CD4-positive, alpha-beta T cell (primary cell): ENCODE data around the gene PHETA1. TPM values are rescaled to one million over a fixed set of nuclear protein-coding genes. Genes with fewer than 3 reads are reported as not detected.

Experiments
- ATAC-seq: fragments of 200-7000 bp; cut with Tn5 transposase; one replicate; pipeline ENCODE4 v1.10.0; 2022; ENCODE audit warnings: mild to moderate bottlenecking; ENCODE audit not compliant: poor library complexity
- CTCF ChIA-PET: fragments of 350-600 bp; sonication (Branson Sonifier 250); formaldehyde crosslinking; loops from one replicate; lab custom pipeline; 2021; ENCODE audit warnings: antibody characterized with exemption, inconsistent platforms; lab: Charles Lee
- POLR2A ChIA-PET: fragments of 350-600 bp; sonication (Branson Sonifier 250); formaldehyde crosslinking; loops from one replicate; lab custom pipeline; 2021; ENCODE audit warnings: antibody characterized with exemption, inconsistent platforms; lab: Charles Lee
- DNase-seq, 14 experiments: peaks; one replicate each; pipeline ENCODE4 v3.0.0-alpha.2; 2013 to 2020; ENCODE audit warnings: mixed read lengths in 2 of 14
- H3K27ac ChIP-seq, 2 donors: one replicate each; pipeline versions ENCODE4 v1.5.1 to v1.7.0; 2013; ENCODE audit warnings: low read length in 2 of 2, low read depth in 1 of 2, mild to moderate bottlenecking in 1 of 2
- H3K27me3 ChIP-seq, 2 experiments: 1 replicate in 1 of 2; 2 replicates in 1 of 2; pipeline versions ENCODE4 v1.6.1 to v1.7.0; 2013; ENCODE audit warnings: low read length in 2 of 2, control low read depth in 1 of 2, mild to moderate bottlenecking in 1 of 2, moderate library complexity in 1 of 2; ENCODE audit not compliant: insufficient read depth in 2 of 2, control insufficient read depth in 1 of 2
- H3K36me3 ChIP-seq: one replicate; pipeline ENCODE4 v1.6.1; 2013; ENCODE audit warnings: low read length, control low read depth; ENCODE audit not compliant: insufficient read depth
- H3K4me1 ChIP-seq: one replicate; pipeline ENCODE4 v1.6.1; 2013; ENCODE audit warnings: low read length, control low read depth; ENCODE audit not compliant: insufficient read depth
- H3K4me3 ChIP-seq: one replicate; pipeline ENCODE4 v1.5.1; 2013; ENCODE audit warnings: mild to moderate bottlenecking, low read length, moderate library complexity
- H3K9me3 ChIP-seq, 2 experiments: 1 replicate in 1 of 2; 2 replicates in 1 of 2; pipeline versions ENCODE4 v1.6.1 to v1.7.0; 2013; ENCODE audit warnings: low read length in 2 of 2, mild to moderate bottlenecking in 2 of 2, control low read depth in 1 of 2, moderate library complexity in 1 of 2; ENCODE audit not compliant: control insufficient read depth in 1 of 2, insufficient read depth in 1 of 2
- H3K27ac Mint-ChIP-seq: one replicate; pipeline ENCODE4 v1.8.0; 2020; ENCODE audit warnings: mixed read lengths
- H3K27me3 Mint-ChIP-seq: one replicate; pipeline ENCODE4 v1.8.0; 2021; ENCODE audit warnings: mixed read lengths
- H3K36me3 Mint-ChIP-seq: one replicate; pipeline ENCODE4 v1.8.0; 2021; ENCODE audit warnings: low read depth, mixed read lengths
- H3K4me1 Mint-ChIP-seq: one replicate; pipeline ENCODE4 v1.8.0; 2021; ENCODE audit warnings: low read depth, mixed read lengths
- H3K4me3 Mint-ChIP-seq: one replicate; pipeline ENCODE4 v1.8.0; 2020; ENCODE audit warnings: mild to moderate bottlenecking, mixed read lengths
- H3K9me3 Mint-ChIP-seq: one replicate; pipeline ENCODE4 v1.8.0; 2020; ENCODE audit warnings: mixed read lengths
- CTCF ChIP-seq: fragments of 200-600 bp; IDR thresholded peaks from one replicate; pipeline ENCODE4 v1.8.0; 2022; ENCODE audit warnings: antibody characterized with exemption, mild to moderate bottlenecking
- intact Hi-C, 2 experiments: fragments of 100-400 bp; cut with DNase I in 1 of 2; cut with micrococcal nuclease in 1 of 2; formaldehyde crosslinking; loops; one replicate each; pipeline versions ENCODE4 v1.15.1 to v1.9.0; 2023 to 2025; cut with DNase I, micrococcal nuclease
- polyA plus RNA-seq, 2 donors: library from polyadenylated mRNA; unstranded; fragments of 120-200 nt; gene quantifications; one replicate each; pipeline ENCODE4 v1.2.1, GENCODE V29; 2013
- total RNA-seq, 174 experiments: library from RNA in 2 of 174; stranded (reverse) in 2 of 174; gene quantifications; one replicate each; pipeline ENCODE4 v1.2.3 and lab custom pipeline; 2021 to 2026

PHETA1 gene
- total RNA-seq: 1 to 10 TPM; 1.3 to 1.7 TPM
- polyA plus RNA-seq (2013, experiment 1 of 2): 3.7 TPM
- 2.9 TPM for polyA plus RNA-seq (2013, experiment 2 of 2)
- total RNA-seq (lab: John Stamatoyannopoulos, UW): 0.81 to 9.0 (median 3.9) reads per million in 172 experiments

GRCh38 chr12:111368788-111369495 is at the start of gene PHETA1:
Gene PHETA1, minus strand, starts transcription at chr12:111369095. Its CDS starts 5,668 bp downstream, at chr12:111363427.
- H3K27ac ChIP-seq: no peak within 1 kb of the TSS
- H3K36me3 Mint-ChIP-seq: no peaks in the 10 kb centered on the region
- H3K4me1 Mint-ChIP-seq: peaks cover 21% of the 10 kb centered on the region
- H3K27ac Mint-ChIP-seq: peak within 1 kb of the TSS; percentile 36
- H3K4me3 ChIP-seq: peak within 1 kb of the TSS; percentile 71
- peak; percentile 49 to 85 (median 70) for DNase-seq
- H3K27me3 ChIP-seq: no peaks in the 10 kb centered on the region
- intact Hi-C loops: loop anchor here in 1 of 2 experiments (1.0 to 10.0 kb wide), 2 partner anchors 35 to 1986 kb away; partner anchors contain the start of gene PLBD2
- TF ChIP-seq CTCF: no peak
- H3K27me3 Mint-ChIP-seq: no peaks in the 10 kb centered on the region
- ChIA-PET CTCF (interaction anchor here (2.8 kb wide), 1 partner anchor 27 kb away, joined by 13 read pairs; no protein-coding TSS in a partner anchor), POLR2A (interaction anchor here (0.9 kb wide), 1 partner anchor 69 kb away, joined by 3 read pairs; no protein-coding TSS in a partner anchor)
- no peaks in the 10 kb centered on the region for H3K9me3 ChIP-seq
- H3K36me3 ChIP-seq: no peaks in the 10 kb centered on the region
- peaks cover 24% of the 10 kb centered on the region for H3K4me1 ChIP-seq
- ATAC-seq: peak; percentile 87
- H3K9me3 Mint-ChIP-seq: no peaks in the 10 kb centered on the region
- H3K4me3 Mint-ChIP-seq: peak within 1 kb of the TSS; percentile 92

- Histone ChIP-seq H3K27me3 (no peaks in the 10 kb centered on the region), H3K36me3 (peaks cover 43% of the 10 kb centered on the region), H3K9me3 (no peaks in the 10 kb centered on the region), H3K27ac (no peak overlapping the region), H3K4me3 (no peak overlapping the region), H3K4me1 (peaks cover 25% of the 10 kb centered on the region)
- no peak overlapping the region for H3K27ac Mint-ChIP-seq
- H3K36me3 Mint-ChIP-seq: peaks cover 57% of the 10 kb centered on the region
- intact Hi-C loops: loop anchor here in 1 of 2 experiments (10.0 kb wide), 1 partner anchor 596 kb away; the partner anchor contains the start of genes ERP29 and TMEM116
- no peak for DNase-seq
- CTCF ChIA-PET: interaction anchor here (1.2 kb wide), 1 partner anchor 33 kb away, joined by 4 read pairs; no protein-coding TSS in a partner anchor
- H3K9me3 Mint-ChIP-seq: no peaks in the 10 kb centered on the region
- no peak for TF ChIP-seq CTCF
- H3K4me3 Mint-ChIP-seq: no peak overlapping the region
- ATAC-seq: no peak
- H3K4me1 Mint-ChIP-seq: peaks cover 29% of the 10 kb centered on the region
- POLR2A ChIA-PET: interaction anchor here (1.1 to 1.5 kb wide), 2 partner anchors 11 to 16 kb away, joined by 4 to 6 read pairs; no protein-coding TSS in a partner anchor
- H3K27me3 Mint-ChIP-seq: no peaks in the 10 kb centered on the region
Observed at GRCh38 chr12:111418594-111418880, 49.6 kb upstream of the PHETA1 start.

- H3K4me1 Mint-ChIP-seq: peaks cover 34% of the 10 kb centered on the region
- Histone ChIP-seq H3K27ac (no peak overlapping the region), H3K9me3 (no peaks in the 10 kb centered on the region), H3K4me3 (no peak overlapping the region), H3K27me3 (no peaks in the 10 kb centered on the region), H3K4me1 (peaks cover 28% of the 10 kb centered on the region), H3K36me3 (peaks cover 45% of the 10 kb centered on the region)
- POLR2A ChIA-PET: interaction anchor here (1.1 kb wide), 1 partner anchor 16 kb away, joined by 4 read pairs; no protein-coding TSS in a partner anchor
- H3K9me3 Mint-ChIP-seq: no peaks in the 10 kb centered on the region
- intact Hi-C loops: loop anchor here in 1 of 2 experiments (10.0 kb wide), 1 partner anchor 597 kb away; the partner anchor contains the start of genes ERP29 and TMEM116
- ATAC-seq (no peak), DNase-seq (no peak)
- no peaks in the 10 kb centered on the region for H3K27me3 Mint-ChIP-seq
- TF ChIP-seq CTCF: no peak
- H3K36me3 Mint-ChIP-seq: peaks cover 60% of the 10 kb centered on the region
- no peak overlapping the region for H3K27ac Mint-ChIP-seq
- H3K4me3 Mint-ChIP-seq: no peak overlapping the region
- CTCF ChIA-PET: interaction anchor here (1.2 kb wide), 1 partner anchor 34 kb away, joined by 4 read pairs; no protein-coding TSS in a partner anchor
Observed at GRCh38 chr12:111417784-111418593, 49.1 kb upstream of the PHETA1 start.
